ENCODE data around the gene SLC7A8.
"Not testable (repeated sequence)": the region's sequence is repeated elsewhere in the genome, so short reads cannot be mapped to it uniquely, and the experiment has no call there.

Gene SLC7A8

GRCh38 chr14:23183479-23183878, at the start of gene SLC7A8:
Gene SLC7A8 (minus strand): TSS chr14:23183660. CDS start chr14:23182914, 746 bp downstream.
- peak; percentile 91 for DNase-seq (ENCODE audit: low spot score)

GRCh38 chr14:23232241-23232808, 48.9 kb upstream of the SLC7A8 start:
- not testable (repeated sequence) for DNase-seq (ENCODE audit: low spot score)

- no peak for DNase-seq (ENCODE audit: low spot score)
These were observed 45.4 kb upstream of the SLC7A8 start for GRCh38 chr14:23228812-23229211.

- no peak for DNase-seq (ENCODE audit: low spot score)
These were observed 44.1 kb upstream of the SLC7A8 start for GRCh38 chr14:23227566-23227965.

GRCh38 chr14:23224958-23225357, 41.5 kb upstream of the SLC7A8 start:
- DNase-seq (ENCODE audit: low spot score), result not testable (repeated sequence)

- no peak for DNase-seq (ENCODE audit: low spot score)
These were observed 35.6 kb upstream of the SLC7A8 start for GRCh38 chr14:23219075-23219474.

GRCh38 chr14:23217032-23218020, 33.9 kb upstream of the SLC7A8 start:
- no peak for DNase-seq (ENCODE audit: low spot score)

GRCh38 chr14:23215421-23215820, 32.0 kb upstream of the SLC7A8 start:
- DNase-seq (ENCODE audit: low spot score), result no peak

- DNase-seq (ENCODE audit: low spot score), result no peak
These were observed 26.4 kb upstream of the SLC7A8 start for GRCh38 chr14:23209651-23210423.

GRCh38 chr14:23208324-23208723, 24.9 kb upstream of the SLC7A8 start:
- no peak for DNase-seq (ENCODE audit: low spot score)

GRCh38 chr14:23207146-23207540, 23.7 kb upstream of the SLC7A8 start:
- no peak for DNase-seq (ENCODE audit: low spot score)

- no peak for DNase-seq (ENCODE audit: low spot score)
These were observed 23.1 kb upstream of the SLC7A8 start for GRCh38 chr14:23206422-23207145.

- no peak for DNase-seq (ENCODE audit: low spot score)
These were observed 18.5 kb upstream of the SLC7A8 start for GRCh38 chr14:23202001-23202400.

- not testable (repeated sequence) for DNase-seq (ENCODE audit: low spot score)
These were observed 15.7 kb upstream of the SLC7A8 start for GRCh38 chr14:23199141-23199540.

GRCh38 chr14:23196487-23196886, 13.0 kb upstream of the SLC7A8 start:
- not testable (repeated sequence) for DNase-seq (ENCODE audit: low spot score)

GRCh38 chr14:23195552-23196101, 12.2 kb upstream of the SLC7A8 start:
- no peak for DNase-seq (ENCODE audit: low spot score)

GRCh38 chr14:23193432-23193831, 10.0 kb upstream of the SLC7A8 start:
- no peak for DNase-seq (ENCODE audit: low spot score)

- DNase-seq (ENCODE audit: low spot score), result no peak
These were observed 4.5 kb upstream of the SLC7A8 start for GRCh38 chr14:23187925-23188324.

GRCh38 chr14:23186913-23187654, 3.6 kb upstream of the SLC7A8 start:
- peak; percentile 85 for DNase-seq (ENCODE audit: low spot score)

GRCh38 chr14:23185063-23185462, 1.6 kb upstream of the SLC7A8 start:
- DNase-seq (ENCODE audit: low spot score), result no peak

GRCh38 chr14:23183158-23183470, 346 bp downstream of the SLC7A8 start:
- peak; percentile 60 for DNase-seq (ENCODE audit: low spot score)

All from cerebellar cortex (tissue), 1 donor.